Liver (tissue), 3 donors: Measurements from ENCODE around the gene CCDC68.
A peak's percentile ranks its signal among the peaks of the same experiment; 100 is the strongest.

Experiments used
- ATF3 ChIP-seq: IDR thresholded peaks from 2 replicates; pipeline ENCODE4 v1.6.1; 2016; ENCODE audit warnings: antibody characterized with exemption
- CTCF ChIP-seq: fragments of 150-350 bp; IDR thresholded peaks from 2 replicates; pipeline ENCODE4 v1.5.1; 2017; ENCODE audit warnings: improper control_type of control experiment, low read depth, low read length; ENCODE audit not compliant: missing input control
- EGR1 ChIP-seq, 2 donors: IDR thresholded peaks; 2 replicates each; pipeline ENCODE4 v1.6.1; 2016 to 2018; ENCODE audit warnings: antibody characterized with exemption in 2 of 2, low read depth in 2 of 2
- HNF4G ChIP-seq: IDR thresholded peaks from 2 replicates; pipeline ENCODE4 v1.6.1; 2016; ENCODE audit warnings: antibody characterized with exemption
- JUND ChIP-seq, 2 donors: IDR thresholded peaks; 2 replicates each; pipeline ENCODE4 v1.6.1; 2016; ENCODE audit warnings: antibody characterized with exemption in 2 of 2
- MAX ChIP-seq: IDR thresholded peaks from 2 replicates; pipeline ENCODE4 v1.6.1; 2016; ENCODE audit warnings: antibody characterized with exemption
- NR2F2 ChIP-seq: IDR thresholded peaks from 2 replicates; pipeline ENCODE4 v1.6.1; 2016; ENCODE audit warnings: antibody characterized with exemption
- RAD21 ChIP-seq, 2 donors: IDR thresholded peaks; 2 replicates each; pipeline ENCODE4 v1.6.1; 2016; ENCODE audit warnings: antibody characterized with exemption in 2 of 2, mild to moderate bottlenecking in 2 of 2
- REST ChIP-seq: IDR thresholded peaks from 2 replicates; pipeline ENCODE4 v1.6.1; 2016; ENCODE audit warnings: antibody characterized with exemption, mild to moderate bottlenecking
- TAF1 ChIP-seq: conservative IDR thresholded peaks from 2 replicates; pipeline ENCODE4 v1.6.1; 2016; ENCODE audit warnings: antibody characterized with exemption, mild to moderate bottlenecking
- ZBTB33 ChIP-seq: IDR thresholded peaks from 2 replicates; pipeline ENCODE4 v1.6.1; 2016; ENCODE audit warnings: antibody characterized with exemption
- donor health status: healthy.
- donor health status: healthy.

GRCh38 chr18:54961016-54961423, 1.8 kb upstream of the CCDC68 start:
- TF ChIP-seq CTCF (no peak), EGR1 (IDR thresholded peaks at IDR 0.05; ENCODE audit: low read depth in 2 of 2) (no peak), REST (no peak), TAF1 (no peak), MAX (no peak), ZBTB33 (no peak), JUND (IDR thresholded peaks at IDR 0.05) (no peak), NR2F2 (peak; percentile 72), RAD21 (IDR thresholded peaks at IDR 0.05) (no peak), HNF4G (no peak), ATF3 (no peak)
